ENCODE measurements around the gene UBN1.

Gene UBN1

DNA sequence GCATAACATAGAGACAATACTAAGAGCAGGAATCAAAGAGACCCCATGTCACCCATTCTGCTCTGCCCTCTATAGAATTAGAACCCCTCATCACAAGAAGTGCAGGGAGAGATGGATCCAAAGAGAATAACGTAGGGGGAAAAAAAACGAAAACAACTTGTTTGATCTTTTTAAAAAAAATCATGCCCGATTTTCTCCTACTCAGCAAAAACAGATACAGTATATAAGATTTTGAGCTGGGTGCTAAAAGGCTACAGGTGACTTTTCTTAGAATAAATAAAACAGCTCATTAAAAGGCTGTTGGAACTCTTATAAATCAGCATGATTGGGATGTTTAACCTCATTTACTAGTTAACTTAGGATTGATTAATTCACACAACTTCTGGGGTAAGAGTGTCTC lies 17.4 kb downstream of the UBN1 start:
- Histone ChIP-seq H3K4me3 (ENCODE audit: low read depth, low read length) (no peak overlapping the region), H3K27me3 (no peaks in the 10 kb centered on the region), H3K4me1 (no peaks in the 10 kb centered on the region), H3K9me3 (no peaks in the 10 kb centered on the region), H3K36me3 (peaks cover 44% of the 10 kb centered on the region)
- no peak for DNase-seq
- TF ChIP-seq, protein P1, sequence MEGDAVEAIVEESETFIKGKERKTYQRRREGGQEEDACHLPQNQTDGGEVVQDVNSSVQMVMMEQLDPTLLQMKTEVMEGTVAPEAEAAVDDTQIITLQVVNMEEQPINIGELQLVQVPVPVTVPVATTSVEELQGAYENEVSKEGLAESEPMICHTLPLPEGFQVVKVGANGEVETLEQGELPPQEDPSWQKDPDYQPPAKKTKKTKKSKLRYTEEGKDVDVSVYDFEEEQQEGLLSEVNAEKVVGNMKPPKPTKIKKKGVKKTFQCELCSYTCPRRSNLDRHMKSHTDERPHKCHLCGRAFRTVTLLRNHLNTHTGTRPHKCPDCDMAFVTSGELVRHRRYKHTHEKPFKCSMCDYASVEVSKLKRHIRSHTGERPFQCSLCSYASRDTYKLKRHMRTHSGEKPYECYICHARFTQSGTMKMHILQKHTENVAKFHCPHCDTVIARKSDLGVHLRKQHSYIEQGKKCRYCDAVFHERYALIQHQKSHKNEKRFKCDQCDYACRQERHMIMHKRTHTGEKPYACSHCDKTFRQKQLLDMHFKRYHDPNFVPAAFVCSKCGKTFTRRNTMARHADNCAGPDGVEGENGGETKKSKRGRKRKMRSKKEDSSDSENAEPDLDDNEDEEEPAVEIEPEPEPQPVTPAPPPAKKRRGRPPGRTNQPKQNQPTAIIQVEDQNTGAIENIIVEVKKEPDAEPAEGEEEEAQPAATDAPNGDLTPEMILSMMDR (IDR thresholded peaks at IDR 0.05; ENCODE audit: low read depth, low read length), result no peak

DNA sequence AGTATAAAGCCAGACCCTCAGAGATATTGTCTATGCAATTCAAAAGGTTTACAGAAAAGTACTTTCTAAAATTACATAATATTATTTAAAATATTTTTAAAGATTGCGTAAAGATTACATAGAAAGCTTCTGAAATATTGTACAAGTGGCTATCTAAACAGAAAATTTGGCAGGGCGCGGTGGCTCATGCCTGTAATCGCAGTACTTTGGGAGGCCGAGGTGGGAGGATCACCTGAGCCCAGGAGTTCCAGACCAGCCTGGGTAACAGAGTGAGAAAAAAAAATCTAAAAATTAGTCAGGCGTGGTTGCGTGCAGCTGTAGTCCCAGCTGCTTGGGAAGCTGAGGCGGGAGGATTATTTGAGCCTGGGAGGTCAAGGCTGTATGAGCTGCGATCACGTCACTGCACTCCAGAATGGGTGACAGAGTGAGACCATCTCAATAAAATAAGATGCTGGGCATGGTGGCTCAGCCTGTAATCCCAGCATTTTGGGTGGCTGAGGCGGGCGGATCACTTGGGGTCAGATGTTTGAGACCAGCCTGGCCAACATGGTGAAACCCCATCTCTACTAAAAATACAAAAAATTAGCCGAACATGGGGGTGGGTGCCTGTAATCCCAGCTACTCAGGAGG lies 18.1 kb downstream of the UBN1 start:
- no peak for DNase-seq
- no peak overlapping the region for H3K4me3 ChIP-seq (ENCODE audit: low read depth, low read length)
- H3K9me3 ChIP-seq, result no peaks in the 10 kb centered on the region
- TF ChIP-seq, protein P1 (IDR thresholded peaks at IDR 0.05; ENCODE audit: low read depth, low read length), result no peak
- peaks cover 43% of the 10 kb centered on the region for H3K36me3 ChIP-seq
- no peaks in the 10 kb centered on the region for H3K27me3 ChIP-seq
- H3K4me1 ChIP-seq, result no peaks in the 10 kb centered on the region

DNA sequence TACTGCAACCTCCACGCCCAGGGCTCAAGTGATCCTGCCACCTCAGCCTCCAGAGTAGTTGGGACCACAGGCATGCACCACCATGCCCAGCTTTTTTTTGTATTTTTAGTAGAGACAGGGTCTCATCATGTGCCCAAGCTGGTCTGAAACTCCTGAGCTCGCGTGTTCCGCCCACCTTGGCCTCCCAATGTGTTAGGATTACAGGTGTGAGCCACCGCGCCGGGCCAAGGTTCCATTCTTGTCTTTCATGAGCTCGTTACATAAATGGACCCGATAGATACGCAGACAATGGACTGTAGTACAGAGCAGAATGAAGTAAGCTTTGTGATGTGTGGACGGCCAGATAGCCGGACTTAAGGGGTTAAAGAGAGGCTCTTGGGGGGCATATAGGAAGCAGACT lies 19.3 kb downstream of the UBN1 start:
- Histone ChIP-seq H3K4me1 (no peaks in the 10 kb centered on the region), H3K27me3 (no peaks in the 10 kb centered on the region), H3K9me3 (no peaks in the 10 kb centered on the region), H3K36me3 (peaks cover 42% of the 10 kb centered on the region), H3K4me3 (ENCODE audit: low read depth, low read length) (no peak overlapping the region)
- TF ChIP-seq, protein P1 (IDR thresholded peaks at IDR 0.05; ENCODE audit: low read depth, low read length), result no peak
- DNase-seq, result no peak

- Histone ChIP-seq H3K9me3 (no peaks in the 10 kb centered on the region), H3K27me3 (no peaks in the 10 kb centered on the region), H3K4me1 (no peaks in the 10 kb centered on the region), H3K36me3 (peaks cover 39% of the 10 kb centered on the region), H3K4me3 (ENCODE audit: low read depth, low read length) (no peak overlapping the region)
- TF ChIP-seq, protein P1 (IDR thresholded peaks at IDR 0.05; ENCODE audit: low read depth, low read length), result no peak
- DNase-seq, result no peak
Observed at GRCh38 chr16:4868026-4868425, 20.7 kb downstream of the UBN1 start.

GRCh38 chr16:4868535-4868934 lies 21.3 kb downstream of the UBN1 start:
- TF ChIP-seq, protein P1 (IDR thresholded peaks at IDR 0.05; ENCODE audit: low read depth, low read length), result no peak
- Histone ChIP-seq H3K4me3 (ENCODE audit: low read depth, low read length) (no peak overlapping the region), H3K4me1 (no peaks in the 10 kb centered on the region), H3K9me3 (no peaks in the 10 kb centered on the region), H3K27me3 (no peaks in the 10 kb centered on the region), H3K36me3 (peaks cover 42% of the 10 kb centered on the region)
- DNase-seq, result no peak

- H3K4me1 ChIP-seq, result no peaks in the 10 kb centered on the region
- H3K36me3 ChIP-seq, result peaks cover 50% of the 10 kb centered on the region
- DNase-seq, result no peak
- no peak overlapping the region for H3K4me3 ChIP-seq (ENCODE audit: low read depth, low read length)
- no peaks in the 10 kb centered on the region for H3K27me3 ChIP-seq
- no peaks in the 10 kb centered on the region for H3K9me3 ChIP-seq
- TF ChIP-seq, protein P1 (IDR thresholded peaks at IDR 0.05; ENCODE audit: low read depth, low read length), result no peak
Observed at GRCh38 chr16:4869147-4869805, 22.0 kb downstream of the UBN1 start.
